Subcutaneous adipose tissue (tissue), 4 donors: ENCODE data around the gene CUL9. TPM values are rescaled to one million over a fixed set of nuclear protein-coding genes. Genes with fewer than 3 reads are reported as not detected.

Experiments used
- CTCF ChIP-seq: fragments of 450-650 bp; IDR thresholded peaks from one replicate; pipeline ENCODE4 v1.5.1; 2016; ENCODE audit warnings: low read depth, mild to moderate bottlenecking, control low read depth, antibody characterized with exemption, moderate library complexity
- total RNA-seq, 4 donors: library from RNA; depleted of rRNA; stranded (reverse); fragments of >200 nt; gene quantifications; one replicate each; pipeline ENCODE4 v1.1.0, GENCODE V29; 2016

The CUL9 gene
- total RNA-seq, 4 donors from 2014 or later = 16.3 to 36.7 (median 27.2) TPM

- TF ChIP-seq CTCF = no peak
Observed at GRCh38 chr6:43271103-43271815, 89.3 kb downstream of the CUL9 start.

GRCh38 chr6:43271944-43272343, 89.9 kb downstream of the CUL9 start:
- no peak for TF ChIP-seq CTCF

GRCh38 chr6:43273707-43274106, 91.7 kb downstream of the CUL9 start:
- no peak for TF ChIP-seq CTCF

Other genes with a start within 250 kb of the CUL9 start
- under 1 TPM in 1 of 4 donors, not detected in 3; 0.44 TPM for gene GNMT, start 221.4 kb upstream of the CUL9 start, total RNA-seq
- gene PEX6, start 203.0 kb upstream of the CUL9 start, total RNA-seq = 10 to 100 TPM in 3 of 4 donors, 1 to 10 TPM in 1; 6.0 to 30.9 (median 14.0) TPM
- 10 to 100 TPM; 26.7 to 43.1 (median 34.7) TPM for gene PPP2R5D, start 197.6 kb upstream of the CUL9 start, total RNA-seq
- gene MEA1, start 168.2 kb upstream of the CUL9 start, total RNA-seq = 10 to 100 TPM; 46.3 to 57.8 (median 52.0) TPM
- 10 to 100 TPM; 39.1 to 77.3 (median 64.0) TPM for gene KLHDC3, start 167.9 kb upstream of the CUL9 start, total RNA-seq
- gene RRP36, start 160.6 kb upstream of the CUL9 start, total RNA-seq = 10 to 100 TPM; 42.7 to 63.9 (median 55.4) TPM
- gene CUL7, start 128.3 kb upstream of the CUL9 start, total RNA-seq = 10 to 100 TPM in 3 of 4 donors, 1 to 10 TPM in 1; 7.2 to 25.6 (median 14.5) TPM
- 10 to 100 TPM; 10.4 to 19.8 (median 16.6) TPM for gene MRPL2, start 122.8 kb upstream of the CUL9 start, total RNA-seq
- 10 to 100 TPM; 10.9 to 24.7 (median 21.9) TPM for gene KLC4, start 122.6 kb upstream of the CUL9 start, total RNA-seq
- gene PTK7, start 105.9 kb upstream of the CUL9 start, total RNA-seq = 10 to 100 TPM in 1 of 4 donors, 1 to 10 TPM in 3; 1.8 to 11.4 (median 3.6) TPM
- 10 to 100 TPM in 2 of 4 donors, 1 to 10 TPM in 2; 8.5 to 22.8 (median 10.6) TPM for gene SRF, start 10.9 kb upstream of the CUL9 start, total RNA-seq
- gene DNPH1, start 47.3 kb downstream of the CUL9 start, total RNA-seq = 10 to 100 TPM; 29.8 to 72.9 (median 50.8) TPM
- not detected for gene TTBK1, start 61.3 kb downstream of the CUL9 start, total RNA-seq
- gene SLC22A7, start 116.1 kb downstream of the CUL9 start, total RNA-seq = not detected
- 1 to 10 TPM in 1 of 4 donors, under 1 TPM in 1, not detected in 2; 0.88 to 2.0 TPM for gene CRIP3, start 126.6 kb downstream of the CUL9 start, total RNA-seq
- 10 to 100 TPM; 16.1 to 18.9 (median 17.9) TPM for gene ZNF318, start 187.5 kb downstream of the CUL9 start, total RNA-seq
- 10 to 100 TPM in 2 of 4 donors, 1 to 10 TPM in 2; 7.0 to 12.9 (median 9.7) TPM for gene ABCC10, start 245.3 kb downstream of the CUL9 start, total RNA-seq